Lower lobe of right lung (tissue), 2 donors: ENCODE results near the gene STAT5A. TPM values are rescaled to one million over a fixed set of nuclear protein-coding genes. Genes with fewer than 3 reads are reported as not detected.

Source experiments
- ATAC-seq, 2 donors: fragments of 200-7000 bp; cut with Tn5 transposase; one replicate each; pipeline ENCODE4 v1.9.1; 2020 to 2022; ENCODE audit warnings: mild to moderate bottlenecking in 2 of 2, moderate library complexity in 2 of 2
- DNase-seq: peaks from one replicate; pipeline ENCODE4 v3.0.0-alpha.2; 2020
- H3K27ac ChIP-seq: fragments of 200-600 bp; one replicate; pipeline ENCODE4 v1.8.0; 2022
- H3K27me3 ChIP-seq: fragments of 200-600 bp; one replicate; pipeline ENCODE4 v1.8.0; 2022; ENCODE audit warnings: low read depth
- H3K36me3 ChIP-seq: fragments of 200-600 bp; one replicate; pipeline ENCODE4 v1.8.0; 2022; ENCODE audit warnings: mild to moderate bottlenecking
- H3K4me1 ChIP-seq: fragments of 200-600 bp; one replicate; pipeline ENCODE4 v1.8.0; 2022
- H3K4me3 ChIP-seq: fragments of 200-600 bp; one replicate; pipeline ENCODE4 v1.8.0; 2022; ENCODE audit warnings: mild to moderate bottlenecking
- H3K9me3 ChIP-seq: fragments of 200-600 bp; one replicate; pipeline ENCODE4 v1.8.0; 2022
- CTCF ChIP-seq: fragments of 200-600 bp; IDR thresholded peaks from one replicate; pipeline ENCODE4 v1.8.0; 2022; ENCODE audit warnings: antibody characterized with exemption, mild to moderate bottlenecking
- intact Hi-C: fragments of 100-400 bp; cut with DNase I; formaldehyde crosslinking; loops from one replicate; pipeline ENCODE4 v1.11.0; 2022
- total RNA-seq: library from RNA; stranded (reverse); fragmentation: NEBNext Ultra II Directional; extraction: Animal tissue kit (Norgen Biotek cat#: 25700); gene quantifications from one replicate; pipeline ENCODE4 v1.2.1, GENCODE V29; 2021
- donor health status: DM: no; HTN: yes; CAD: no; lungs with severe emphysema.

Gene STAT5A
- total RNA-seq, 1 donor from 2014 or later, result 53.3 TPM

- H3K36me3 ChIP-seq, result no peaks in the 10 kb centered on the region
- no peak for TF ChIP-seq CTCF
- H3K9me3 ChIP-seq, result no peaks in the 10 kb centered on the region
- DNase-seq (no peak), ATAC-seq (peak; percentile 56 to 70)
- H3K4me3 ChIP-seq, result peak overlapping the region; percentile 85
- H3K27me3 ChIP-seq, result no peaks in the 10 kb centered on the region
- H3K4me1 ChIP-seq, result peaks cover 51% of the 10 kb centered on the region
- intact Hi-C loops, result no loop called here
- H3K27ac ChIP-seq, result peak overlapping the region; percentile 79
Measured at GRCh38 chr17:42275527-42276358, 12.6 kb upstream of the STAT5A start.

GRCh38 chr17:42276359-42276608, 12.0 kb upstream of the STAT5A start, which contains the start of gene STAT5B:
Gene STAT5B, minus strand, starts transcription at chr17:42276391. Its CDS starts 44,264 bp downstream, at chr17:42232127.
- Histone ChIP-seq H3K36me3 (no peaks in the 10 kb centered on the region), H3K4me1 (peaks cover 45% of the 10 kb centered on the region), H3K9me3 (no peaks in the 10 kb centered on the region), H3K4me3 (peak within 1 kb of the TSS; percentile 85), H3K27me3 (no peaks in the 10 kb centered on the region), H3K27ac (peak within 1 kb of the TSS; percentile 90)
- intact Hi-C loops, result no loop called here
- peak; percentile 84 for DNase-seq
- no peak for TF ChIP-seq CTCF
- ATAC-seq, result peak; percentile 92 to 94

DNA sequence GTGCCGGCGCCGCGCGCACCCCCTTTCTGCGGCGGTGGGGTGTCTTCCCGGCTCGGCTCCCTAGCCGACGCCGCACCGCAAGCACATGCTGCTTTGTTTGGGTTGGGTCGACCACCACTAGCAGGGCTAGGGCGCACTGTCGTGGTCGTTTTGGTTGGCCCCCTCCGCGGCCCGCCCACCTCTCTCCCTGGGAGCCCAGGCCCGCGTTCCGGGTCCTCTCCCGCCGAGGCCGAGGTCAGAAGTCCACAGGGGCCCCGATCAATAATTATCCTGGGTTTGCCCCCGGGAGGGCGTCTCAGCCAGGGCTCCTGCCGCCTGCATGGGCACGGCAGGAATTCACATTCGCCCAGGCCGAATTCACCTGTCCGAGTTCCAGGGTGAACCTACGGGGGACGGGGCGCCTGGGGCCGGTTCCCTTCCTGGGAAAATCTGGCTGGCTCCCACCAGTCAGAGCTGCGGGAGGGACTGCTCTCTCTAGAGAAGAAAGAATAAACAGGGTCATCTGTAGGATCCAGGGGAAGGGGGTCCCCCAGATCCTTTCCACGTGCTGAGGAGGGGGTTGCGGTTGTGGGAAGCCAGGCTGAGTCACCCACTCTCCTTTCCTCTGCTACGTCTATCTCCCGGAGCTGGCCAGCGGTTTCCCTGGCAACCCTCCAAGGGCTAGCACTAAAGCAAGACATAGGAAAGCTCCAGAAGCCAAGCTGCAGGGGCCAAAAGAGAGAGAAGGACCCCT, 11.5 kb upstream of the STAT5A start:
- H3K36me3 ChIP-seq, result no peaks in the 10 kb centered on the region
- H3K4me3 ChIP-seq, result peak overlapping the region; percentile 85
- ATAC-seq (peak; percentile 58 to 65), DNase-seq (peak; percentile 69)
- H3K27ac ChIP-seq, result peak overlapping the region; percentile 90
- no peaks in the 10 kb centered on the region for H3K27me3 ChIP-seq
- intact Hi-C loops, result no loop called here
- no peak for TF ChIP-seq CTCF
- H3K9me3 ChIP-seq, result no peaks in the 10 kb centered on the region
- H3K4me1 ChIP-seq, result peaks cover 42% of the 10 kb centered on the region

- no peak for TF ChIP-seq CTCF
- Histone ChIP-seq H3K4me3 (peak overlapping the region; percentile 85), H3K27me3 (no peaks in the 10 kb centered on the region), H3K9me3 (no peaks in the 10 kb centered on the region), H3K4me1 (peaks cover 36% of the 10 kb centered on the region), H3K36me3 (no peaks in the 10 kb centered on the region), H3K27ac (peak overlapping the region; percentile 90)
- ATAC-seq (no peak), DNase-seq (no peak)
- intact Hi-C loops, result no loop called here
Measured at GRCh38 chr17:42277342-42277712, 11.0 kb upstream of the STAT5A start.

- no peaks in the 10 kb centered on the region for H3K27me3 ChIP-seq
- no peak overlapping the region for H3K27ac ChIP-seq
- H3K4me3 ChIP-seq, result no peak overlapping the region
- H3K4me1 ChIP-seq, result peaks cover 19% of the 10 kb centered on the region
- H3K36me3 ChIP-seq, result no peaks in the 10 kb centered on the region
- DNase-seq (no peak), ATAC-seq (no peak)
- no peaks in the 10 kb centered on the region for H3K9me3 ChIP-seq
- no peak for TF ChIP-seq CTCF
- intact Hi-C loops, result no loop called here
Measured at GRCh38 chr17:42279776-42280630, 8.3 kb upstream of the STAT5A start.
